ENCODE measurements around the gene CCDC90B.

CCDC90B gene

DNA sequence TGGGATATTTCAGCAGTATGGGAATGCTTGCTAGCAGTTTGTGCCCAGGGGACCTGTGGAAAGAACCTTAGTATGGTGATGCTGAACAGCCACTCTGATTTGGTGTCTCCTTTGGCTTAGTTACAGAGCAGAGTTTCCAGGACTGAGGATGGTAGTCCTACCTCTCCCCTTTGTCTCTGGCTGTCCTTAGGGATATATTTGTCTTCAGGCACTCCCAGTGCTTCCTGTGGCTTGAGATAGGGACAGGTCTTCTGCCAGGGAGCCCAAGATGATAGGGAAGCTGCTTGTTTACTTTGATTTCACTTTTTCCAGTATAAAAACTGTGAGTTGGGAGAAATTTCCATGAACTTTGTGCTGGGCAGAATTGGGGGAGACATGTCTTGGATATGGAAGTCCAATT lies 64.5 kb downstream of the CCDC90B start:
- no peak overlapping the region for H3K27ac ChIP-seq
- no peak overlapping the region for H3K9ac ChIP-seq
- no peak overlapping the region for H3K4me2 ChIP-seq
- H3K4me3 ChIP-seq (IDR thresholded peaks at IDR 0.05; ENCODE audit: insufficient read depth, low read depth, low read length), result no peak overlapping the region
- H2AFZ ChIP-seq (ENCODE audit: low read depth), result no peak overlapping the region
- no peaks in the 10 kb centered on the region for H3K36me3 ChIP-seq (ENCODE audit: insufficient read depth)
- no peaks in the 10 kb centered on the region for H4K20me1 ChIP-seq (ENCODE audit: insufficient read depth)
- no peaks in the 10 kb centered on the region for H3K27me3 ChIP-seq (ENCODE audit: insufficient read depth, low read depth)
- TF ChIP-seq, protein P1, sequence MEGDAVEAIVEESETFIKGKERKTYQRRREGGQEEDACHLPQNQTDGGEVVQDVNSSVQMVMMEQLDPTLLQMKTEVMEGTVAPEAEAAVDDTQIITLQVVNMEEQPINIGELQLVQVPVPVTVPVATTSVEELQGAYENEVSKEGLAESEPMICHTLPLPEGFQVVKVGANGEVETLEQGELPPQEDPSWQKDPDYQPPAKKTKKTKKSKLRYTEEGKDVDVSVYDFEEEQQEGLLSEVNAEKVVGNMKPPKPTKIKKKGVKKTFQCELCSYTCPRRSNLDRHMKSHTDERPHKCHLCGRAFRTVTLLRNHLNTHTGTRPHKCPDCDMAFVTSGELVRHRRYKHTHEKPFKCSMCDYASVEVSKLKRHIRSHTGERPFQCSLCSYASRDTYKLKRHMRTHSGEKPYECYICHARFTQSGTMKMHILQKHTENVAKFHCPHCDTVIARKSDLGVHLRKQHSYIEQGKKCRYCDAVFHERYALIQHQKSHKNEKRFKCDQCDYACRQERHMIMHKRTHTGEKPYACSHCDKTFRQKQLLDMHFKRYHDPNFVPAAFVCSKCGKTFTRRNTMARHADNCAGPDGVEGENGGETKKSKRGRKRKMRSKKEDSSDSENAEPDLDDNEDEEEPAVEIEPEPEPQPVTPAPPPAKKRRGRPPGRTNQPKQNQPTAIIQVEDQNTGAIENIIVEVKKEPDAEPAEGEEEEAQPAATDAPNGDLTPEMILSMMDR (conservative IDR thresholded peaks at IDR 0.05; ENCODE audit: low read depth, low read length), result no peak
- H3K79me2 ChIP-seq (ENCODE audit: insufficient read depth, low read depth), result no peaks in the 10 kb centered on the region
- no peaks in the 10 kb centered on the region for H3K4me1 ChIP-seq (ENCODE audit: low read depth, poor library complexity, severe bottlenecking)

- Histone ChIP-seq H3K27ac (no peak overlapping the region), H3K9ac (no peak overlapping the region), H3K4me2 (no peak overlapping the region), H3K36me3 (ENCODE audit: insufficient read depth) (no peaks in the 10 kb centered on the region), H3K4me3 (IDR thresholded peaks at IDR 0.05; ENCODE audit: insufficient read depth, low read depth, low read length) (no peak overlapping the region), H3K79me2 (ENCODE audit: insufficient read depth, low read depth) (no peaks in the 10 kb centered on the region), H2AFZ (ENCODE audit: low read depth) (no peak overlapping the region), H3K27me3 (ENCODE audit: insufficient read depth, low read depth) (no peaks in the 10 kb centered on the region), H4K20me1 (ENCODE audit: insufficient read depth) (no peaks in the 10 kb centered on the region), H3K4me1 (ENCODE audit: low read depth, poor library complexity, severe bottlenecking) (no peaks in the 10 kb centered on the region)
- TF ChIP-seq, protein P1 (conservative IDR thresholded peaks at IDR 0.05; ENCODE audit: low read depth, low read length), result no peak
Observed at GRCh38 chr11:83220260-83220659, 65.9 kb downstream of the CCDC90B start.

- TF ChIP-seq, protein P1 (conservative IDR thresholded peaks at IDR 0.05; ENCODE audit: low read depth, low read length), result 0 out of 2 replicates have a peak, but pooled peaks have one; percentile 22
- no peak overlapping the region for H3K4me2 ChIP-seq
- H3K9ac ChIP-seq, result no peak overlapping the region
- no peak overlapping the region for H2AFZ ChIP-seq (ENCODE audit: low read depth)
- no peaks in the 10 kb centered on the region for H3K36me3 ChIP-seq (ENCODE audit: insufficient read depth)
- no peaks in the 10 kb centered on the region for H3K27me3 ChIP-seq (ENCODE audit: insufficient read depth, low read depth)
- no peaks in the 10 kb centered on the region for H3K79me2 ChIP-seq (ENCODE audit: insufficient read depth, low read depth)
- no peaks in the 10 kb centered on the region for H4K20me1 ChIP-seq (ENCODE audit: insufficient read depth)
- H3K4me1 ChIP-seq (ENCODE audit: low read depth, poor library complexity, severe bottlenecking), result no peaks in the 10 kb centered on the region
- no peak overlapping the region for H3K27ac ChIP-seq
- H3K4me3 ChIP-seq (IDR thresholded peaks at IDR 0.05; ENCODE audit: insufficient read depth, low read depth, low read length), result no peak overlapping the region
Observed at GRCh38 chr11:83219095-83219494, 67.1 kb downstream of the CCDC90B start.
